ENCODE data around the gene GET3. TPM values are rescaled to one million over a fixed set of nuclear protein-coding genes. Genes with fewer than 3 reads are reported as not detected.

GET3 gene
- total and polyA plus RNA-seq, 2 of the 13 experiments (the other 11 are each of a cell fraction or from before 2014, with no cell fraction given) = 57.7 to 59.4 TPM

DNA sequence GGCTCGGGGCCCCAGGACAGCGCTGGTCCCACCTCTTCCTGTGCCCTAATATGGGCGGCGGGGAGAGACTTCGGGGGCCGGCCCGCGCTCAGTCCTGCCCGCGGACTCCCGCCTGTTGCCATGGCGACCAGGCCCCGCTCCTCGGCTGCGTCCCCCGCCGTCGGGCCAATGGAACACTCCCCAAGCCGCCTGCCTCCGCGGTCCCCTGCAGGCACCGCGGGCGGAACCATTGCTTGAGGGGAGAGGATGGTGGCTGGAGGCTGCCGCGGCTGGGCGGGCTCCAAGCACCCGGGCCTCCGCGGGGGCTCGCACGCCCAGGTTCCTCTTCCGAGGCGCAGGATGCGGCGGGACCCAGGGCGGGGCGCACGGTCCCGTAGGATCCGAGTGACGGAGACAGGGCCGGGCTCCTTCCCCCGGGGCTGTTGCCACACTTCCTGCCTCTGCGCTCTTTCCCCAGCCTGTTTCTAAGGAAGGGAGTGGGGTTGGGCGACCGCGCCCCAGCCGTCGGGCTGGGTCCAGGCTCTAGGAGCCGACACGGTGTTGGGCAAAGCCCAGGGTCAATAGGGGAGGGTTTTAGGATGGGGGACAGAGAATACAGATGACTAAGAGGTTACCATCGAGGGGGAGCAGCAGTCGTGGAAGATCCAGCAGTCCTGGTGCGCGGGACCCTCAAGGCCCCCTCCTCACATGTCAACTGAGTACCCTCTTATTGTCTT, 52.8 kb downstream of the GET3 start (continued):
- TF ChIP-seq, protein P1, sequence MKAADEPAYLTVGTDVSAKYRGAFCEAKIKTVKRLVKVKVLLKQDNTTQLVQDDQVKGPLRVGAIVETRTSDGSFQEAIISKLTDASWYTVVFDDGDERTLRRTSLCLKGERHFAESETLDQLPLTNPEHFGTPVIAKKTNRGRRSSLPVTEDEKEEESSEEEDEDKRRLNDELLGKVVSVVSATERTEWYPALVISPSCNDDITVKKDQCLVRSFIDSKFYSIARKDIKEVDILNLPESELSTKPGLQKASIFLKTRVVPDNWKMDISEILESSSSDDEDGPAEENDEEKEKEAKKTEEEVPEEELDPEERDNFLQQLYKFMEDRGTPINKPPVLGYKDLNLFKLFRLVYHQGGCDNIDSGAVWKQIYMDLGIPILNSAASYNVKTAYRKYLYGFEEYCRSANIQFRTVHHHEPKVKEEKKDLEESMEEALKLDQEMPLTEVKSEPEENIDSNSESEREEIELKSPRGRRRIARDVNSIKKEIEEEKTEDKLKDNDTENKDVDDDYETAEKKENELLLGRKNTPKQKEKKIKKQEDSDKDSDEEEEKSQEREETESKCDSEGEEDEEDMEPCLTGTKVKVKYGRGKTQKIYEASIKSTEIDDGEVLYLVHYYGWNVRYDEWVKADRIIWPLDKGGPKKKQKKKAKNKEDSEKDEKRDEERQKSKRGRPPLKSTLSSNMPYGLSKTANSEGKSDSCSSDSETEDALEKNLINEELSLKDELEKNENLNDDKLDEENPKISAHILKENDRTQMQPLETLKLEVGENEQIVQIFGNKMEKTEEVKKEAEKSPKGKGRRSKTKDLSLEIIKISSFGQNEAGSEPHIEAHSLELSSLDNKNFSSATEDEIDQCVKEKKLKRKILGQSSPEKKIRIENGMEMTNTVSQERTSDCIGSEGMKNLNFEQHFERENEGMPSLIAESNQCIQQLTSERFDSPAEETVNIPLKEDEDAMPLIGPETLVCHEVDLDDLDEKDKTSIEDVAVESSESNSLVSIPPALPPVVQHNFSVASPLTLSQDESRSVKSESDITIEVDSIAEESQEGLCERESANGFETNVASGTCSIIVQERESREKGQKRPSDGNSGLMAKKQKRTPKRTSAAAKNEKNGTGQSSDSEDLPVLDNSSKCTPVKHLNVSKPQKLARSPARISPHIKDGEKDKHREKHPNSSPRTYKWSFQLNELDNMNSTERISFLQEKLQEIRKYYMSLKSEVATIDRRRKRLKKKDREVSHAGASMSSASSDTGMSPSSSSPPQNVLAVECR (CRISPR knock-in tag; IDR thresholded peaks at IDR 0.05; ENCODE audit: borderline replicate concordance) = peak; percentile 82
- TF ChIP-seq ZNF20 (CRISPR knock-in tag; IDR thresholded peaks at IDR 0.05) (no peak), RAD51 (IDR thresholded peaks at IDR 0.05; ENCODE audit: borderline replicate concordance) (no peak), ISX (CRISPR knock-in tag; conservative IDR thresholded peaks at IDR 0.05) (no peak), TBX3 (IDR thresholded peaks at IDR 0.05; ENCODE audit: borderline replicate concordance) (no peak), KLF13 (CRISPR knock-in tag; IDR thresholded peaks at IDR 0.05) (no peak), NAIF1 (CRISPR knock-in tag; IDR thresholded peaks at IDR 0.05; ENCODE audit: borderline replicate concordance) (0 out of 2 replicates have a peak, but pooled peaks have one; percentile 38), SPEN (CRISPR knock-in tag; IDR thresholded peaks at IDR 0.05; ENCODE audit: low read depth) (no peak), ZSCAN30 (CRISPR knock-in tag; IDR thresholded peaks at IDR 0.05) (no peak), ZNF251 (CRISPR knock-in tag; IDR thresholded peaks at IDR 0.05) (no peak), MAZ (IDR thresholded peaks at IDR 0.05; ENCODE audit: borderline replicate concordance, low read depth, low read length) (peak; percentile 82), MAZ (CRISPR knock-in tag; IDR thresholded peaks at IDR 0.05; ENCODE audit: low read depth) (peak; percentile 85), NFATC3 (CRISPR knock-in tag; IDR thresholded peaks at IDR 0.05) (peak; percentile 53; the same call in 1 of the 2 replicates), MBD4 (IDR thresholded peaks at IDR 0.05; ENCODE audit: borderline replicate concordance, low read length) (no peak), SP140L (CRISPR knock-in tag; IDR thresholded peaks at IDR 0.05; ENCODE audit: borderline replicate concordance) (no peak)
- TF ChIP-seq, protein P2, sequence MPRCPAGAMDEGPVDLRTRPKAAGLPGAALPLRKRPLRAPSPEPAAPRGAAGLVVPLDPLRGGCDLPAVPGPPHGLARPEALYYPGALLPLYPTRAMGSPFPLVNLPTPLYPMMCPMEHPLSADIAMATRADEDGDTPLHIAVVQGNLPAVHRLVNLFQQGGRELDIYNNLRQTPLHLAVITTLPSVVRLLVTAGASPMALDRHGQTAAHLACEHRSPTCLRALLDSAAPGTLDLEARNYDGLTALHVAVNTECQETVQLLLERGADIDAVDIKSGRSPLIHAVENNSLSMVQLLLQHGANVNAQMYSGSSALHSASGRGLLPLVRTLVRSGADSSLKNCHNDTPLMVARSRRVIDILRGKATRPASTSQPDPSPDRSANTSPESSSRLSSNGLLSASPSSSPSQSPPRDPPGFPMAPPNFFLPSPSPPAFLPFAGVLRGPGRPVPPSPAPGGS (CRISPR knock-in tag; IDR thresholded peaks at IDR 0.05) = no peak
- TF ChIP-seq, protein P3, sequence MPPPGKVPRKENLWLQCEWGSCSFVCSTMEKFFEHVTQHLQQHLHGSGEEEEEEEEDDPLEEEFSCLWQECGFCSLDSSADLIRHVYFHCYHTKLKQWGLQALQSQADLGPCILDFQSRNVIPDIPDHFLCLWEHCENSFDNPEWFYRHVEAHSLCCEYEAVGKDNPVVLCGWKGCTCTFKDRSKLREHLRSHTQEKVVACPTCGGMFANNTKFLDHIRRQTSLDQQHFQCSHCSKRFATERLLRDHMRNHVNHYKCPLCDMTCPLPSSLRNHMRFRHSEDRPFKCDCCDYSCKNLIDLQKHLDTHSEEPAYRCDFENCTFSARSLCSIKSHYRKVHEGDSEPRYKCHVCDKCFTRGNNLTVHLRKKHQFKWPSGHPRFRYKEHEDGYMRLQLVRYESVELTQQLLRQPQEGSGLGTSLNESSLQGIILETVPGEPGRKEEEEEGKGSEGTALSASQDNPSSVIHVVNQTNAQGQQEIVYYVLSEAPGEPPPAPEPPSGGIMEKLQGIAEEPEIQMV (CRISPR knock-in tag; IDR thresholded peaks at IDR 0.05; ENCODE audit: low read depth) = no peak
- TF ChIP-seq, protein P4, sequence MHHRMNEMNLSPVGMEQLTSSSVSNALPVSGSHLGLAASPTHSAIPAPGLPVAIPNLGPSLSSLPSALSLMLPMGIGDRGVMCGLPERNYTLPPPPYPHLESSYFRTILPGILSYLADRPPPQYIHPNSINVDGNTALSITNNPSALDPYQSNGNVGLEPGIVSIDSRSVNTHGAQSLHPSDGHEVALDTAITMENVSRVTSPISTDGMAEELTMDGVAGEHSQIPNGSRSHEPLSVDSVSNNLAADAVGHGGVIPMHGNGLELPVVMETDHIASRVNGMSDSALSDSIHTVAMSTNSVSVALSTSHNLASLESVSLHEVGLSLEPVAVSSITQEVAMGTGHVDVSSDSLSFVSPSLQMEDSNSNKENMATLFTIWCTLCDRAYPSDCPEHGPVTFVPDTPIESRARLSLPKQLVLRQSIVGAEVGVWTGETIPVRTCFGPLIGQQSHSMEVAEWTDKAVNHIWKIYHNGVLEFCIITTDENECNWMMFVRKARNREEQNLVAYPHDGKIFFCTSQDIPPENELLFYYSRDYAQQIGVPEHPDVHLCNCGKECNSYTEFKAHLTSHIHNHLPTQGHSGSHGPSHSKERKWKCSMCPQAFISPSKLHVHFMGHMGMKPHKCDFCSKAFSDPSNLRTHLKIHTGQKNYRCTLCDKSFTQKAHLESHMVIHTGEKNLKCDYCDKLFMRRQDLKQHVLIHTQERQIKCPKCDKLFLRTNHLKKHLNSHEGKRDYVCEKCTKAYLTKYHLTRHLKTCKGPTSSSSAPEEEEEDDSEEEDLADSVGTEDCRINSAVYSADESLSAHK (CRISPR knock-in tag; IDR thresholded peaks at IDR 0.05; ENCODE audit: borderline replicate concordance) = no peak

All from HepG2 (cell line).